SK-N-SH treated with all-trans-retinoic acid at 6 μM for 48 hours (cell line): ENCODE results near the gene SPRR1A.
"Not testable (repeated sequence)": the region's sequence is repeated elsewhere in the genome, so short reads cannot be mapped to it uniquely, and the experiment has no call there.

ENCODE experiments used
- ATAC-seq: fragments of 200-7000 bp; cut with Tn5 transposase; 3 replicates; pipeline ENCODE4 v1.9.1; 2020; ENCODE audit warnings: mild to moderate bottlenecking, moderate library complexity
- ARNTL ChIP-seq: fragments of 450-650 bp; formaldehyde crosslinking; IDR thresholded peaks from 2 replicates; pipeline ENCODE4 v1.5.0; 2020; ENCODE audit warnings: low read depth, mild to moderate bottlenecking, moderate library complexity, borderline replicate concordance
- BACH2 ChIP-seq: fragments of 250-450 bp; sonication (Bioruptor Pico); IDR thresholded peaks from 2 replicates; pipeline ENCODE4 v1.9.0; 2021; ENCODE audit warnings: mild to moderate bottlenecking, borderline replicate concordance
- CREB5 ChIP-seq: fragments of 250-450 bp; sonication (Bioruptor Pico); IDR thresholded peaks from 2 replicates; pipeline ENCODE4 v1.5.1; 2020; ENCODE audit warnings: low read depth, mild to moderate bottlenecking, moderate library complexity
- CSRNP3 ChIP-seq: fragments of 250-450 bp; sonication (Bioruptor Pico); IDR thresholded peaks from 2 replicates; pipeline ENCODE4 v1.5.1; 2021; ENCODE audit warnings: mild to moderate bottlenecking, moderate library complexity
- GLIS3 ChIP-seq: fragments of 250-450 bp; sonication (Bioruptor Pico); IDR thresholded peaks from 2 replicates; pipeline ENCODE4 v1.5.0; 2020; ENCODE audit warnings: mild to moderate bottlenecking, moderate library complexity
- ISL1 ChIP-seq: fragments of 250-450 bp; sonication (Bioruptor Pico); IDR thresholded peaks from 2 replicates; pipeline ENCODE4 v2.1.2; 2022; ENCODE audit warnings: mild to moderate bottlenecking, moderate library complexity
- OSR1 ChIP-seq: fragments of 250-450 bp; sonication (Bioruptor Pico); IDR thresholded peaks from 2 replicates; pipeline ENCODE4 v1.8.0; 2022; ENCODE audit warnings: moderate library complexity, mild to moderate bottlenecking, inconsistent platforms
- PATZ1 ChIP-seq: fragments of 250-450 bp; sonication (Bioruptor Pico); IDR thresholded peaks from 2 replicates; pipeline ENCODE4 v1.8.0; 2020; ENCODE audit warnings: mild to moderate bottlenecking, moderate library complexity, borderline replicate concordance
- PPARA ChIP-seq: fragments of 250-450 bp; sonication (Bioruptor Pico); IDR thresholded peaks from 2 replicates; pipeline ENCODE4 v1.5.0; 2020; ENCODE audit warnings: mild to moderate bottlenecking, borderline replicate concordance
- RARB ChIP-seq: fragments of 250-450 bp; sonication (Bioruptor Pico); IDR thresholded peaks from 2 replicates; pipeline ENCODE4 v1.8.0; 2021; ENCODE audit warnings: mild to moderate bottlenecking, moderate library complexity
- SNAI2 ChIP-seq: fragments of 250-450 bp; sonication (Bioruptor Pico); IDR thresholded peaks from 2 replicates; pipeline ENCODE4 v1.5.0; 2020; ENCODE audit warnings: mild to moderate bottlenecking, moderate library complexity
- TOX ChIP-seq: fragments of 250-450 bp; sonication (Bioruptor Pico); IDR thresholded peaks from 2 replicates; pipeline ENCODE4 v1.8.0; 2021; ENCODE audit warnings: mild to moderate bottlenecking, moderate library complexity, borderline replicate concordance
- TSHZ2 ChIP-seq: fragments of 250-450 bp; sonication (Bioruptor Pico); IDR thresholded peaks from 2 replicates; pipeline ENCODE4 v1.5.0; 2020; ENCODE audit warnings: mild to moderate bottlenecking, moderate library complexity
- ZC3H10 ChIP-seq: fragments of 250-450 bp; sonication (Bioruptor Pico); IDR thresholded peaks from 2 replicates; pipeline ENCODE4 v1.5.1; 2021; ENCODE audit warnings: mild to moderate bottlenecking, moderate library complexity
- ZFP30 ChIP-seq: fragments of 450-650 bp; formaldehyde crosslinking; IDR thresholded peaks from 2 replicates; pipeline ENCODE4 v1.5.0; 2022; ENCODE audit warnings: mild to moderate bottlenecking, moderate library complexity
- ZNF565 ChIP-seq: fragments of 450-650 bp; formaldehyde crosslinking; conservative IDR thresholded peaks from 2 replicates; pipeline ENCODE4 v1.5.0; 2020; ENCODE audit warnings: low read depth, mild to moderate bottlenecking, moderate library complexity
- ZNF70 ChIP-seq: fragments of 450-650 bp; formaldehyde crosslinking; IDR thresholded peaks from 2 replicates; pipeline ENCODE4 v1.5.0; 2020; ENCODE audit warnings: mild to moderate bottlenecking, moderate library complexity
- ZNF8 ChIP-seq: fragments of 450-650 bp; formaldehyde crosslinking; IDR thresholded peaks from 2 replicates; pipeline ENCODE4 v1.5.0; 2020; ENCODE audit warnings: mild to moderate bottlenecking, moderate library complexity
- TF ChIP-seq, protein P1 (sequence below): fragments of 250-450 bp; sonication (Bioruptor Pico); IDR thresholded peaks from 2 replicates; pipeline ENCODE4 v1.8.0; 2021; ENCODE audit warnings: low read depth, mild to moderate bottlenecking, moderate library complexity, borderline replicate concordance

Gene SPRR1A

DNA sequence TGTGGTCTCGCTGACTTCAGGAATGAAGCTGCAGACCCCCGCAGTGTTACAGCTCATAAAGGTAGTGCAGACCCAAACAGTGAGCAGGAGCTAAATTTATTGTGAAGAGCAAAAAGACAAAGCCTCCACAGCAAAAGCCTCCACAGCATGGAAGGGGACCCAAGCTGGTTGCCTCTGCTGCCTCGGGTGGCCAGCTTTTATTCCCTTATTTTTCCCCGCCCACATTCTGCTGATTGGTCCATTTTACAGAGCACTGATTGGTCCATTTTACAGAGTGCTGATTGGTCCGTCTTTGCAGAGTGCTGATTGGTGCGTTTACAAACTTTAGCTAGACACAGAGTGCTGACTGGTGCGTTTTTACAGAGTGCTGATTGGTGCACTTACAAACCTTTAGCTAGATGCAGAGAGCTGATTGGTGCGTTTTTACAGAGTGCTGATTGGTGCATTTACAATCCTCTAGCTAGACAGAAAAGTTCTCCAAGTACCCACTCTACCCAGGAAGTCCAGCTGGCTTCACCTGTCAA lies 27.4 kb downstream of the SPRR1A start:
- not testable (repeated sequence) for ATAC-seq

GRCh38 chr1:153021829-153022228 lies 37.9 kb downstream of the SPRR1A start:
- not testable (repeated sequence) for ATAC-seq

DNA sequence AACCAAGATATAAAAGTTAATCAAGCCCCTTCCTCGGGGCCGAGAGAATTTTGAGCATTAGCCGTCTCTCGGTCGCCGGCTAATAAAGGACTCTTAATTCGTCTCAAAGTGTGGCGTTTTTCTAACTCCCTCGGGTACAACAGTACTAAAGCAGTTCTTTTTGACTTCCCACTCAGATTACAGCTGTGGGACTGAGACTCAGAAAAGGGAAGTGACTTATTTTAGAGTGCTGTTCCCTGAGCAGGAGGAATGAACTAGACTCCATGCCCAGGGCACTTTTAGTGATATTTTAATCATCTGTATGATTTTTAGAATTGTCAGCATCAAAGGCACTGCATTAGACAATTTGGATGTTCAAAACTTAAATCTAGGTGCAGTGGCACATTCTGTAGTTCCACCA lies 38.5 kb downstream of the SPRR1A start:
- ATAC-seq, result not testable (repeated sequence)

DNA sequence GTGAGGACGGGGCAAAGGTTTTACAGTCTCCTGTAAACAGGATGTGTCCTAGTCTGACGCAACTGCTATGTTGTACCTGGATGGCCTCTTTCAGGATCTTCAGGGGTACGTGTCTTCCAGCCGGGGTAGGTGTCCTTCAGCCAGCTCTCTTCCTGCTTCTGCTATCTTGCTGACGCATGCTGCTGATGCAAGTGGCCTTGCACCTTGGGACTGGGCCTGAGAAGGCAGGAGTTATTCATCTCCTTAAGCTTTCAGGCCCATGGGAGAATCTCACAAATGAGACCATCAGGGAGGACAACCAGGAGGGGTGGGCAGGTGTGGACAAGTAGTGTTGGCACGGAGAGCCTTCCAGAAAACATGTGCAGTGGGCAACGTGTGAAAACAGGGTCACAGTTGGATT lies 39.2 kb downstream of the SPRR1A start:
- no peak for ATAC-seq
- TF ChIP-seq ARNTL (CRISPR knock-in tag) (no peak), ZNF8 (CRISPR knock-in tag) (no peak), SNAI2 (CRISPR knock-in tag) (no peak), CSRNP3 (CRISPR knock-in tag) (no peak), PPARA (CRISPR knock-in tag) (no peak), ZFP30 (CRISPR knock-in tag) (no peak), CREB5 (CRISPR knock-in tag) (no peak), ISL1 (CRISPR knock-in tag) (no peak), GLIS3 (CRISPR knock-in tag) (no peak), TOX (CRISPR knock-in tag) (no peak), RARB (CRISPR knock-in tag) (no peak), OSR1 (CRISPR knock-in tag) (no peak), ZNF70 (no peak), BACH2 (CRISPR knock-in tag) (no peak), ZC3H10 (no peak), ZNF565 (no peak), TSHZ2 (CRISPR knock-in tag) (no peak), PATZ1 (CRISPR knock-in tag) (no peak)
- TF ChIP-seq, protein P1, sequence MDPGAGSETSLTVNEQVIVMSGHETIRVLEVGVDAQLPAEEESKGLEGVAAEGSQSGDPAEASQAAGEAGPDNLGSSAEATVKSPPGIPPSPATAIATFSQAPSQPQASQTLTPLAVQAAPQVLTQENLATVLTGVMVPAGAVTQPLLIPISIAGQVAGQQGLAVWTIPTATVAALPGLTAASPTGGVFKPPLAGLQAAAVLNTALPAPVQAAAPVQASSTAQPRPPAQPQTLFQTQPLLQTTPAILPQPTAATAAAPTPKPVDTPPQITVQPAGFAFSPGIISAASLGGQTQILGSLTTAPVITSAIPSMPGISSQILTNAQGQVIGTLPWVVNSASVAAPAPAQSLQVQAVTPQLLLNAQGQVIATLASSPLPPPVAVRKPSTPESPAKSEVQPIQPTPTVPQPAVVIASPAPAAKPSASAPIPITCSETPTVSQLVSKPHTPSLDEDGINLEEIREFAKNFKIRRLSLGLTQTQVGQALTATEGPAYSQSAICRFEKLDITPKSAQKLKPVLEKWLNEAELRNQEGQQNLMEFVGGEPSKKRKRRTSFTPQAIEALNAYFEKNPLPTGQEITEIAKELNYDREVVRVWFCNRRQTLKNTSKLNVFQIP (CRISPR knock-in tag), result no peak

- TF ChIP-seq ARNTL (CRISPR knock-in tag), result no peak
- TF ChIP-seq CREB5 (CRISPR knock-in tag), result no peak
- no peak for TF ChIP-seq PATZ1 (CRISPR knock-in tag)
- no peak for TF ChIP-seq SNAI2 (CRISPR knock-in tag)
- no peak for TF ChIP-seq ZC3H10
- ATAC-seq, result no peak
These were observed 40.5 kb downstream of the SPRR1A start for GRCh38 chr1:153024413-153024812.
